T-helper 17 cell (primary cell): Measurements from ENCODE around the gene VSTM1. TPM values are rescaled to one million over a fixed set of nuclear protein-coding genes. Genes with fewer than 3 reads are reported as not detected.
A peak's percentile ranks its signal among the peaks of the same experiment; 100 is the strongest.
"Not testable (repeated sequence)": the region's sequence is repeated elsewhere in the genome, so short reads cannot be mapped to it uniquely, and the experiment has no call there.

Experiments
- ATAC-seq: fragments of 150-1000 bp; cut with Tn5 transposase; 2 replicates; pipeline ENCODE4 v1.10.0; 2021; ENCODE audit warnings: mild to moderate bottlenecking, moderate library complexity
- DNase-seq, 3 donors: peaks; one replicate each; pipeline versions ENCODE4 v3.0.0 to v3.0.0-alpha.2; 2020 to 2021
- H3K9me3 ChIP-seq: one replicate; pipeline ENCODE4 v1.7.0; 2013; ENCODE audit warnings: low read length, mild to moderate bottlenecking; ENCODE audit not compliant: control insufficient read depth, poor library complexity, severe bottlenecking
- H3K27ac Mint-ChIP-seq: one replicate; pipeline ENCODE4 v1.8.0; 2022; ENCODE audit warnings: mild to moderate bottlenecking, moderate library complexity, mixed read lengths
- H3K27me3 Mint-ChIP-seq: one replicate; pipeline ENCODE4 v1.8.0; 2022; ENCODE audit warnings: mixed read lengths
- H3K36me3 Mint-ChIP-seq: one replicate; pipeline ENCODE4 v1.8.0; 2022; ENCODE audit warnings: low read depth, mixed read lengths
- H3K4me1 Mint-ChIP-seq: one replicate; pipeline ENCODE4 v1.8.0; 2022; ENCODE audit warnings: mild to moderate bottlenecking, mixed read lengths
- H3K4me3 Mint-ChIP-seq: one replicate; pipeline ENCODE4 v1.8.0; 2022; ENCODE audit warnings: mild to moderate bottlenecking, moderate library complexity, mixed read lengths
- total RNA-seq, 4 donors: library from RNA in 2 of 4; stranded (reverse) in 2 of 4; gene quantifications; one replicate each; pipeline ENCODE4 v1.2.3 and lab custom pipeline; 2022 to 2026

The VSTM1 gene, protein sequence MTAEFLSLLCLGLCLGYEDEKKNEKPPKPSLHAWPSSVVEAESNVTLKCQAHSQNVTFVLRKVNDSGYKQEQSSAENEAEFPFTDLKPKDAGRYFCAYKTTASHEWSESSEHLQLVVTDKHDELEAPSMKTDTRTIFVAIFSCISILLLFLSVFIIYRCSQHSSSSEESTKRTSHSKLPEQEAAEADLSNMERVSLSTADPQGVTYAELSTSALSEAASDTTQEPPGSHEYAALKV
- total RNA-seq (under 1 TPM in 1 of 2 donors, not detected in 1; 0.73 TPM), total RNA-seq (lab: John Stamatoyannopoulos, UW) (0 reads per million in 2 donors)

DNA sequence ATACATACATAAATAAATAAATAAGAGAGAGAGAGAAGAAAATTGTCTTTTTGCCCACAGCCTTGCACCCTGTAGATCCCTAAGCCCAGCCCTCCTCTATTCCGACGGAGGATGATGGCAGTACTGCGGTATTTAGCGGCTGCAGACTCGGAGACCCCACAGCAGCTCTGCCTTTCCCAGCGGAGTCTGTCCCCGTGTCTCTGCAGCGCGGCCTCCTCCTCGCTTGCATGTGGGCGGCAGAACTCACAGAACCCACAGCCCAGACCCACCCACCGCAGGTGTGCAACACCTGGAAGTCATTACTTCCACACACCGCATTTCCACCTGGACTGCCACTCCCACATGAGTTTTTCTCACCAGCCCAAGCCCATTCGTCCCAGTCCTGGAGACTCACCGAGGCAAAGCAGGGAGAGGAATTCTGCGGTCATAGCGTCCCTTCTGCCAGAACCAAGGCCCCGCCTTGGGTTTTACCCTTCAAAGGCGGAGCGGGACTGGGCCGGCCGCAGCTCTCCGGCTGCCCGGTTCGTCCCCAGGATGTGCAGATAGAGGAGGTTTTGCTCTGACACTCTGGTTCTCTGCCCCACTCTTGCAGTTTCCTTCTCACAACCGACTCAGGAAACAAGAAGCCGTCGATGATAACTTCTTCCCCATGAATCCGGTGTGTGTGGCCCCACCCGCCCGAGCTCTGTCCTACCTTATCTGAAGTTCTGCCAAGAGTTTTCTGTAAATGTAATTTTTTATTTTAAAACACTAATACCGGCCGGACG is at the start of gene VSTM1:
Gene VSTM1, minus strand, starts transcription at position 548 of the 767 bp plus-strand sequence. Its CDS starts 120 bp downstream, at position 428.
- no peaks in the 10 kb centered on the region for H3K9me3 ChIP-seq
- ATAC-seq: no peak

DNA sequence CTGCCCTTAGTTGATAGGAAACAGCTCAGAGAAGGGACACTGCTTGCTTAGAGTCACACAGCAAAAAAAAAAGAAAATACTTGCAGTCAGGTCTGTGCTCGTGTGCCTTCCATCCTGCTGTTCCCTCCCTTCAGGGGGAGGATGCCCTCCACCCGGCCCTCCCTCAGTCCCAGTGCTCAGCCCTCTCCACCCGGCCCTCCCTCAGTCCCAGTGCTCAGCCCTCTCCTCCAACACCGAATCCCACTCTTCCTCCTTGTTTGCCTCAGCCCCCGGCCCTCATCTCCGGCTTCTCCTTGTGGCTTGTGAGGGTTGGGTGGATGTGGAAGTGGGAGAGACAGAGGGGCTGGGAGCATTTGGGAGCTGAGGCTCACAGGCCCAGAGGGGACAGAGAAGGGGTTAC is 46.0 kb upstream of the VSTM1 start:
- Mint-ChIP-seq H3K4me3 (no peak overlapping the region), H3K27me3 (no peaks in the 10 kb centered on the region), H3K36me3 (peaks cover 8% of the 10 kb centered on the region), H3K27ac (no peak overlapping the region), H3K4me1 (peaks cover 17% of the 10 kb centered on the region)
- no peak for ATAC-seq
- no peaks in the 10 kb centered on the region for H3K9me3 ChIP-seq
- DNase-seq: no peak

More for the DNA sequence above, at the start of gene VSTM1:
- Mint-ChIP-seq H3K36me3 (peaks cover 6% of the 10 kb centered on the region), H3K4me1 (no peaks in the 10 kb centered on the region), H3K27ac (no peak within 1 kb of the TSS), H3K27me3 (peaks cover 39% of the 10 kb centered on the region), H3K4me3 (no peak within 1 kb of the TSS)
- no peak for DNase-seq

DNA sequence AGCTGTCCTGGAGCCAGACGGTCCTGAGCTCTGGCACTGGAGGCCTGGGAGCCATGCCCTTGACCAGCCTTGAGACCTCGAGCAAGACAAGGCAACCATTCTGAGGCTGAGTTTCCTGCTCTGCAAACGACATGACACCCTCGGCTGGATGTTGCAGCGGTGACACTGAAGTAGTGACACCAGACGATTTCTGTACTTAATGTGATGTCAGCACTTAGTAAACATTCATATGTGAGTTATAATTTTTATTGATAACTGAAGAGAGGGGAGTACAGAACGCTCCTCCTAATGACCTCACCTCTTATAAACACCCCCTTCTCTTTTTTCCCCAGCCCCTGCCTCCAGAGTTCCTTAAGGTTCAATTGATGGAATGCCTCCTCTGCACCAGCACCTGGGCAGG is 44.8 kb upstream of the VSTM1 start:
- Mint-ChIP-seq H3K36me3 (peaks cover 8% of the 10 kb centered on the region), H3K4me3 (no peak overlapping the region), H3K27ac (no peak overlapping the region), H3K4me1 (peaks cover 10% of the 10 kb centered on the region), H3K27me3 (no peaks in the 10 kb centered on the region)
- DNase-seq: no peak
- no peaks in the 10 kb centered on the region for H3K9me3 ChIP-seq
- ATAC-seq: no peak

DNA sequence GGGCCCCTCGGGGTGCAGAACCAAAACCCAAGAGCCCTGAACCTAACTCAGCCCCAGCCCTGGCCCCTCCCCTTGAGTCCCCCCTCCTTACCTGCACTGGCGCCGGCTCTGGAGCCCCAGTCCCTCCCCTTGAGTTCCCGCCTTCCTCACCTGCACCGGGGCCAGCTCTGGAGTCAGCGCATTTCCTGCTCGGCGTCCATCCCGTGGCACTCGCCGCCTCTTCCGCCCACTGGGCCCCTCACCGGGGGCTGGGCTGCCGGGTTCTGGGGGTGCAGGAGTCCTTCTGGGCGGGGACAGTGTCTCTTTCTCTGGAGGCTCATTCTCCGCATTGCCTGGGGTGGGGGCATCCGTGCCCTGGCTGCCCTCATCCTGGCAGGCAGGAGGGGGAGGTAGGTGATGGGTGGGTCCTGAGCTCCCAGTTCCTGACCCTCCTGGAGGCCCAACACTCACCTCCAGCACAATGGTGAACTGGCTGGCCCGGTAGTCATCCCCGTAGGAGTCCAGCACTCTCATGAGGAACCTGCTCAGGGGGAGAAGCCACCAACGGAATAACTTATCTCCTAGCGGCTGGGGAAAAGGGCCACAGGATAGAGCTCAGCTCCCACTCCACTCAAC is 44.3 kb upstream of the VSTM1 start:
- H3K9me3 ChIP-seq: no peaks in the 10 kb centered on the region
- DNase-seq: no peak
- H3K4me1 Mint-ChIP-seq: peaks cover 15% of the 10 kb centered on the region
- ATAC-seq: no peak
- no peaks in the 10 kb centered on the region for H3K27me3 Mint-ChIP-seq
- H3K4me3 Mint-ChIP-seq: peak overlapping the region; percentile 63
- peak overlapping the region; percentile 66 for H3K27ac Mint-ChIP-seq
- peaks cover 8% of the 10 kb centered on the region for H3K36me3 Mint-ChIP-seq

DNA sequence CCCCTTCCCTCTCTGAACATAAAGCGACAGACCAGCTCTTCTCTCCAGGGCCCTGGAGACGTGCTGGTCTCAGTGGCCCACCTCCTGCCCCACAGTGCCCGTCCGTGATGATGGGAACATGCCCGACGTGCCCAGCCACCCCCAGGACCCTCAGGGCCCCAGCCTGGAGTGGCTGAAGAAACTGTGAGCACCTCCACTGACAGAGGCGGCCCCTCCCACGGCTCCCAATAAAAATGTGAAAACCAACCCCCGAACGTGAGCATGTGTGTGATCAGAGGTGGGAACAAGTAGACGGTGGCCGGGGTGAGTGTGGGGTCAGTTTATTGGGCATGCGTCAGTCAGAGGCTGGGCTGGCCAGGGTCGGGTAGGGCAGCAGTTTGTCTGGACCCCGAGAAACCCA is 43.0 kb upstream of the VSTM1 start:
- Mint-ChIP-seq H3K4me3 (no peak overlapping the region), H3K36me3 (peaks cover 8% of the 10 kb centered on the region), H3K4me1 (peaks cover 21% of the 10 kb centered on the region), H3K27ac (no peak overlapping the region), H3K27me3 (no peaks in the 10 kb centered on the region)
- no peak for DNase-seq
- no peak for ATAC-seq
- no peaks in the 10 kb centered on the region for H3K9me3 ChIP-seq

DNA sequence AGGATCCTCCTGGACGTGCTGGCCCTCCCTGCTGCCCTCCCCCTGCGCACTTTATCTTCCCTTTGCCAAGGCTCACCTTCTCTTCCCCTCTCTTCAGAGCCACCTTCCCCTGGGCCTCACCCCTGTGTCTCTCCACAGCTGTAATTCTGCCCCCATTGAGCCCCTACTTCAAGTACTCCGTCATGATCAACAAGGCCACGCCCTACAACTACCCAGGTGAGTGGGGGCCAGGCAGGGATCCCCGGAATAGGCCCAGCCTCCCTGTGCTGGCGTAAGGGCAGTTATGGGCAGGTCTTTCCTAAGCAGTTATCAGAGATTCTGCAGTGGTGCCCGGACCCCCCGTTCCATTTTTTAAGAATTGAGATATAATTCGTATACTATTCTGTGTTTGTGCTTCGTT is 42.1 kb upstream of the VSTM1 start:
- ATAC-seq (no peak), DNase-seq (no peak)
- Mint-ChIP-seq H3K27me3 (no peaks in the 10 kb centered on the region), H3K4me3 (no peak overlapping the region), H3K36me3 (peaks cover 8% of the 10 kb centered on the region), H3K27ac (no peak overlapping the region), H3K4me1 (peaks cover 23% of the 10 kb centered on the region)
- H3K9me3 ChIP-seq: no peaks in the 10 kb centered on the region

DNA sequence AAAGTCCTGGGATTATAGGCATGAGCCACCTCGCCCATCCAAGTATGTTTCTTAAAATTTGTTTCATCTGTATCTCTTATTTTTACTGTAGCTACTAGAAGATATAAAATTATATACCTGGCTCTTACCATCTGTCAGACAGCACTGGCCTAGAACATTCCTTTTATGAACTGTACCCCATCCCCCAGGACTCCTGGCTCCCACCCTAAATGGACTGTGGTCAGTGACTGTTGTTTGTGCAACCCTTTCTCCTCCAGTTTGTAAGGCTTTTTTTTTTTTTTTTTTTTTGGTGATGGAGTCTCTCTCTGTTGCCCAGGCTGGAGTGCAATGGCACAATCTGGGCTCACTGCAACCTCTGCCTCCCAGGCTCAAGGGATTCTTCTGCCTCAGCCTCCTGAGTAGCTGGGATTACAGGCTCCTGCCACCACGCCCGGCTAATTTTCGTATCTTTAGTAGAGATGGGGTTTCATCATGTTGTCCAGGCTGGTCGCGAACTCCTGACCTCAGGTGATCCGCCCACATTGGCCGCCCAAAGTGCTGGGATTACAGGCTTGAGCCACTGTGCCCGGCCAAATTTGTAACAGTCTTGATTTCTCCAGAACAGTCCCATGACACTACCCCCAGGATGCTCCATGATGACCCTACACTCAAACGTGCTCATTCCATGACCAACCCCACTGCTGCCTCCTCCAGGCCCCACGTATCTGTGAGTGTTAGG is 41.5 kb upstream of the VSTM1 start:
- H3K27ac Mint-ChIP-seq: no peak overlapping the region
- ATAC-seq (no peak), DNase-seq (no peak)
- peaks cover 8% of the 10 kb centered on the region for H3K36me3 Mint-ChIP-seq
- H3K4me1 Mint-ChIP-seq: peaks cover 23% of the 10 kb centered on the region
- H3K4me3 Mint-ChIP-seq: no peak overlapping the region
- H3K9me3 ChIP-seq: no peaks in the 10 kb centered on the region
- no peaks in the 10 kb centered on the region for H3K27me3 Mint-ChIP-seq

DNA sequence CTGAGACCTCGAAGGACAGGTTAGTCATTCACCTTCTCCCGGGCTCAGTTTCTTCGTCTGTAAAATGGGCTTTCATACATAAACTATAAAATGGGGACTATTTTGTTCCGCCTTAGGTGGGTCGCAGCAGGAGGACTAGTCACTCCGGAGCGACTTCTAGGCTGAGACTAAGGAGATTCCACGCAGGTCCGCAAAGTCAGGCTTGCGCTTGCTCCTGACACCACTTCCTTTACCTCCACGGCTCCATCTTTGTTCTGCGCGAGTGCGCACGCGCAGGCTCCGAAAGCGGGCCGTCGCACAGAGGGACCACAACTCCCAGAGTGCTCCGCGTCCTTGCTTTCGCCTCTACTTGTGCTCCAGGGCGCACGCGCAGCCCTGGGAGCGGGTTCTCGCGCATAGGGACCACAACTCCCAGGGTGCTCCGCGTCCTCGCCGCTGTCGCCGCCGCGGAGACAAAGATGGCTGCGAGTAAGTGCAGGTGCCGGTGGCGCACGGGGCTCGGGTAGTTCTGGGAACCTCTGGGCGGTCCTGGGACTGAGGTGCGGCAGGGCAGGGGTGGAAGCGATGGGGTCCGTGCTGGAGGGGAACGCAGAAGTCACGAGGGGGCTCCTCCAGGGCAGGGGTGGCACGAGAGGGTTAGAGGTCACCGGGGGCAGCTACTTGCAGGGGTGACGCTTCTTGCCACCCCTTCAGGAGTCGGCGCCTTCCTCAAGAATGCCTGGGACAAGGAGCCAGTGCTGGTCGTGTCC is 38.9 kb upstream of the VSTM1 start, which contains the start of gene NDUFA3:
Gene NDUFA3, plus strand, starts transcription at position 435 of the 749 bp plus-strand sequence. Its CDS starts 24 bp downstream, at position 459.
- peak within 1 kb of the TSS; percentile 80 for H3K27ac Mint-ChIP-seq
- peak within 1 kb of the TSS; percentile 99 for H3K4me3 Mint-ChIP-seq
- H3K36me3 Mint-ChIP-seq: peaks cover 9% of the 10 kb centered on the region
- H3K27me3 Mint-ChIP-seq: no peaks in the 10 kb centered on the region
- peaks cover 23% of the 10 kb centered on the region for H3K4me1 Mint-ChIP-seq
- no peaks in the 10 kb centered on the region for H3K9me3 ChIP-seq
- peak; percentile 100 for ATAC-seq
- peak; percentile 95 to 98 (median 96) for DNase-seq

DNA sequence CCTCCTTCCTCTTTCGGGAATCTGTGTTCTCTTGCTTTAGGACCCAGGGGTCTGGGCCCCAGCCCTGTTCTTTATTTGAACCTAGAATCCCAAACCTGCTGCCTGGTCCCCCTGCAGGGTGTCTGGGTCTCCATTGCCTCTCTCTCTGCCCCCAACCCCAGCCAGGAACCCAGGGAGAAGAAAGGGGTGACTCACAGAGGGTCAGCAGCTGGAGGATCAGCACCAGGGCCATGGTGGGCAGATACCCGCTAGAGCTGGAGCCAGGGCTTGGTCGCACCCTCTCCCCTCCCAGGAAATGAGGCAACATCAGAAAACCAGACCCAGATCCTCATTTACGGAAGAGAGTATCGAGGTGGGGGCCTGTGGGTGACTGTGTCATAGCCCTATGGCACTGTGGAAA is 36.9 kb upstream of the VSTM1 start, which contains the start of gene OSCAR:
Gene OSCAR, minus strand, starts transcription at position 243 of the 400 bp plus-strand sequence. Its CDS starts 11 bp downstream, at position 232.
- H3K9me3 ChIP-seq: no peaks in the 10 kb centered on the region
- DNase-seq: no peak
- Mint-ChIP-seq H3K36me3 (peaks cover 2% of the 10 kb centered on the region), H3K4me3 (peak within 1 kb of the TSS; percentile 72), H3K27me3 (no peaks in the 10 kb centered on the region), H3K27ac (peak within 1 kb of the TSS; percentile 59), H3K4me1 (peaks cover 26% of the 10 kb centered on the region)
- ATAC-seq: no peak

DNA sequence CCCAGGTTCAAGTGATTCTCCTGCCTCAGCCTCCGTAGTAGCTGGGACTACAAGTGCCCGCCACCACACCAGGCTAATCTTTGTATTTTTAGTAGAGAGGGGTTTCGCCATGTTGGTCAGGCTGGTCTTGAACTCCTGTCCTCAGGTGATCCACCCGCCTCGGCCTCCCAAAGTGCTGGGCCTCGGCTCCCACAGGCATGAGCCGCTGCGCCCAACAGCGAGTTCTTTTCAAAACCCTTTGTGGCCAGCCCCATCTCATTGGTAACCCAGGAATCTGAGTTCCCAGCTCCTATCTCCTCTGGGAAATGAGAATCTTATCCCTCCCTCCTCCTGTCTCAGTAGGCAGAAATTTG is 36.2 kb upstream of the VSTM1 start:
- not testable (repeated sequence) for H3K4me3 Mint-ChIP-seq, H3K27me3 Mint-ChIP-seq, H3K9me3 ChIP-seq, H3K27ac Mint-ChIP-seq, H3K36me3 Mint-ChIP-seq, DNase-seq, ATAC-seq
- peaks cover 24% of the 10 kb centered on the region for H3K4me1 Mint-ChIP-seq

DNA sequence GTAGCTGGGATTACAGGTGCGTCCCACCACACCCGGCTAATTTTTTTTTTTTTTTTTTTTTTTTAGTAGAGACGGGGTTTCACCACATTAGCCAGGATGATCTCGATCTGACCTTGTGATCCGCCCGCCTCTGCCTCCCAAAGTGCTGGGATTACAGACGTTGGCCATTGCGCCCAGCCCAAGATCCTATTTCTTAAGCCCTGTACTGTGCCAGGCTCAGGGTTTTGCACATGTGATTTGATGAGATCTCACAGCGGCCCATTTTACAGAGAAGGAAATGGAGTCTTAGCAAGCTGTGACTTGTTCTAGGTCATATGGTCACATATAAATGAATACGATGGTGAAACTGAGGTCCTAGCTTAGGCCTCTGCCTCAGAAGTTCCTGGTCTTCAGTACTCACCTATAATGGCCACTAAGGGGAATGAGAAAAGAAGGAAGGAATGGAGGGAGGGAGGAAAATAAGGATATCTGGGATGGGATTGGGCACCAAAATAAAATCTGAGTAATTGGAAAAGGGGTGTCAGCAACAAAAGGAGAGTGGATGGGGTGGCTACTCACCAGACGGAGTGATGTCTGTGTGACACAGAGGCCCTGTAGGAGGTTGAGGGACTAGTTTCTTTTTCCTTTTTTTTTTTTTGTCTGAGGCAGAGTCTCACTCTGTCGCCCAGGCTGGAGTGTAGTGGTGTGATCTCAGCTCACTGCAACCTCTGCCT is 35.6 kb upstream of the VSTM1 start:
- DNase-seq: no peak
- peaks cover 1% of the 10 kb centered on the region for H3K27me3 Mint-ChIP-seq
- peaks cover 2% of the 10 kb centered on the region for H3K36me3 Mint-ChIP-seq
- H3K4me3 Mint-ChIP-seq: no peak overlapping the region
- H3K4me1 Mint-ChIP-seq: peaks cover 24% of the 10 kb centered on the region
- no peak for ATAC-seq
- H3K27ac Mint-ChIP-seq: no peak overlapping the region
- no peaks in the 10 kb centered on the region for H3K9me3 ChIP-seq

DNA sequence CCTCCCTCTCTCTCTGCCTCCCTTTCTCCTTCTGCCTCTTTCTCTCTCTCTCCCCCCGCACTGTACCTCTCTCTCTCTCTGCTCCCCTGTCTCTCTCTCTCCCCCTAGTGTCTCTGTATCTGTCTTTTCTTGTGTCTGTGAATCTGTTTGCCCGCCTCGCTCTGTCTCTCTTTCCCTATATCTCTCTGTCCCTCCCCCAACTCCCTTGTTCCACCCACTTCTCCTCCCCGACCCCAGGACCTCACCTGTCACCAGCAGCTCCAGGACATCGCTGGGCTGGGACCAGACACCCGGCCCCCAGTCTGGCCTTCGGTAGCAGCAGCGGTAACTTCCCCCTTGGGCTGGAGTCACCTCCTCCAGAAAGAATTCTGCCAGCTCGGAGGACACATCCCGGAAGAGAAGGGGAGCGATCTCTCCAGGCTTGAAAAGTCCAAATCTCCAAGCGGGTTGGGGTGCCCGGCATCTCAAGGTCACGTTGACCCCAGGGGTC is 33.0 kb upstream of the VSTM1 start:
- peaks cover 17% of the 10 kb centered on the region for H3K27me3 Mint-ChIP-seq
- peaks cover 14% of the 10 kb centered on the region for H3K4me1 Mint-ChIP-seq
- H3K9me3 ChIP-seq: no peaks in the 10 kb centered on the region
- peak overlapping the region; percentile 91 for H3K4me3 Mint-ChIP-seq
- H3K27ac Mint-ChIP-seq: peak overlapping the region; percentile 75
- peaks cover 5% of the 10 kb centered on the region for H3K36me3 Mint-ChIP-seq
- ATAC-seq (peak; percentile 43), DNase-seq (no peak)
